H1 (cell line): ENCODE results near the gene BCAR1.

Experiments used
- EP300 ChIP-seq, 2 experiments: IDR thresholded peaks; 1 replicate in 1 of 2; 2 replicates in 1 of 2; pipeline ENCODE4 v1.6.1; 2011 to 2012; ENCODE audit warnings: low read depth in 2 of 2, low read length in 2 of 2, mild to moderate bottlenecking in 2 of 2, borderline replicate concordance in 1 of 2, inconsistent platforms in 1 of 2, moderate library complexity in 1 of 2
- POLR2AphosphoS5 ChIP-seq: IDR thresholded peaks from 2 replicates; pipeline ENCODE4 v1.6.1; 2011; ENCODE audit warnings: low read depth, low read length

GRCh38 chr16:75238853-75239541 lies 12.4 kb downstream of the BCAR1 start:
- TF ChIP-seq POLR2AphosphoS5: no peak
- TF ChIP-seq EP300 (IDR thresholded peaks at IDR 0.05; ENCODE audit: borderline replicate concordance in 1 of 2, low read depth in 2 of 2, low read length in 2 of 2): no peak
